Limb (tissue), 2 donors: ENCODE results near the gene GRAMD2B.
"Not testable (repeated sequence)": the region's sequence is repeated elsewhere in the genome, so short reads cannot be mapped to it uniquely, and the experiment has no call there.

Experiments used
- DNase-seq, 2 donors: peaks; one replicate each; pipeline ENCODE4 v3.0.0-alpha.2; 2016; ENCODE audit errors: extremely low spot score in 2 of 2

Gene GRAMD2B

DNA sequence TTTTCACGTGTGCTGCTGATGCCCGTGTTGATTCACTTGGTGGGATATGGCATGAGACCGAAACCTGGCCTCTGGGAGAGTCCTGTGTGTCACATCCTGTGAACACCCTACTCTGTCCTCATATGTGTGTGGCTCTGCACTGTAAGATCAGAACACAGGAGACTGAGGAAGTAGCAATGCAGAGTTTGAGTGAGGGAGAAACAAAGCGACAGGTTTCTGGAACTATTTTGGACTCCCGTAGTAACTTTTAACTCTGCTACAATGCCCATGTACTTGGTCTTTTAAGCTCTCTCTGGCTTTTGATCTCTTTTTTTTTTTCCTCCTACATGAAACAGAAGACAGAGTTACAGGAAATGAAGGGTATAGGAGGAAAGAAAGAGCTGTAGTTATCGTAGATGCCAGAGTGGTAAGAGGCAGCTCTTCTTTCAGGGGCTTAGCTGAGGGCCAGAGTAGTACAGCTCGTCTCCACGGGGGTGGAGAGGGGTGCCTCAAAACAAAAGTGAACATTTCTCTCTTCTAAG lies 26.6 kb downstream of the GRAMD2B start:
- no peak for DNase-seq

DNA sequence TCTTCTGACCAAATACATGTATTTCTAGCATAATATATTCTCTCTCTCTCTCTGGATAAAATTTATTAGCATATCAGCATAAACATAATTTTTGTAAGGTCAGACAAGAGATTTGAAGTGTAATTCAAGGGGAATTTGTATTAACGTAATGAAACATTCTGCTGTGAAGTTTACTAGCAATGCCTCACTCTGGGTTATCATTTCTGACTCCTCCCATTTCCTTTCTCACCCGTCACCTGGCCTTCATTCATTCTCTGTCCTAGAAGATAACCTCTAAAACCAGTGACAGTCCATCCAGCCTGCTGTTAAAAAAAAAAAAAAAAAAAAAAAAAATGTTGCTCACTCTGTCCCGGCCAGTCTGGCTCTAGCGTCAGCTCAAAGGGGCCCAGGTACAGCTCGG lies 27.1 kb downstream of the GRAMD2B start:
- DNase-seq, result no peak

DNA sequence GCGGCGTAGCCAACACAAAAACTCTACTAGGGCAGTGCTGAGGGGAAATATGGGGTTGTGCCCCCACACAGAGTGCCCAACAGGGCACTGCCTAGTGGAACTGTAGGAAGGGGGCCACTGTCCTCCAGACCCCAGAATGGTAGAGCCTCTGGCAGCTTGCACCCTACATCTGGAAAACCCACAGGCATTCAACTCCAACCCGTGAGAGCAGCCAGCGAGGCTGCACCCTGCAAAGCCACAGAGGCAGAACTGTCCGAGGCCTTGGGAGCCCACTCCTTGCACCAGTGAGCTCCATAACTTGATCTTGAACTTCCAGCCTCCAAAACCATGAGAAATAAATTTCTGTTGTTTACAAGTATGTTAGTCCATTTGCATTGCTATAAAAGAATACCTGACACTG lies 27.7 kb downstream of the GRAMD2B start:
- no peak for DNase-seq

DNA sequence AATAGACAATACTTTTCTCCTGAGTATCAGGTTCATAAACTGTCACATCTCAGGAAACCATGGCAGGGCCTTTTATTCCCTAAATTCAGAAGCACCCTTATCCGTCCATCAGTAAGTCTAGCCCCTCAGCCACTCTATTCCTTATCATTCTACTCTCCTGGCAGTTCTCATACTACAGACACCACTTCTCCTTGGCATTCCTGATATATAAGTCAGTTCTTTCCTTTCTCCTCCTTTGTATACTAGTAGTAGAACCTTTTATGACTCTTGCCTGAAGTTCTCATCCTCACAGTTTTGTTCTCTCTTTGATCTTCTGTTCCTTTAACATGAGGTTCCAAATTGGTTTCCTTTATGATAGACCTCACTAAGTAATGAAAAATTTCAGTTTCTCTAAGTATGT lies 29.3 kb downstream of the GRAMD2B start:
- DNase-seq, result no peak

DNA sequence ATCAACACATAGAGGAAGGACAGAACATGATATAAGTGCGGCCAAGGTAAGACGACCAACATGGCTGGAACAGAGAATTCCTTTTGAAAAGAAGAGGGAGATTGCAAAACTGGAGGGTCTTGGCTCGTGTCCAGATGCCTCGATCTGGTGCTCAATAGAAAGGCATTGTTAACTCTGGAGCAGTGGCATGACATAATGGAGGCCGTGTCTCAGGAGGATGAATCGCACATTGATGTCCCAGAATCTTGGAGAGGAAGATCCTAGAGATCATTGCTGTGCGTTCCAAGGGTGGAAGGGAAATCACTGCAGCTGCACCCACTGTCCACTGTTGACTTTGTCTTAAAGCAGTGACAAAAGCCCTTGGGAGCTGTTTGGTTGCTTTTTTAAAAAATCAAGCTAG lies 30.9 kb downstream of the GRAMD2B start:
- DNase-seq, result no peak

DNA sequence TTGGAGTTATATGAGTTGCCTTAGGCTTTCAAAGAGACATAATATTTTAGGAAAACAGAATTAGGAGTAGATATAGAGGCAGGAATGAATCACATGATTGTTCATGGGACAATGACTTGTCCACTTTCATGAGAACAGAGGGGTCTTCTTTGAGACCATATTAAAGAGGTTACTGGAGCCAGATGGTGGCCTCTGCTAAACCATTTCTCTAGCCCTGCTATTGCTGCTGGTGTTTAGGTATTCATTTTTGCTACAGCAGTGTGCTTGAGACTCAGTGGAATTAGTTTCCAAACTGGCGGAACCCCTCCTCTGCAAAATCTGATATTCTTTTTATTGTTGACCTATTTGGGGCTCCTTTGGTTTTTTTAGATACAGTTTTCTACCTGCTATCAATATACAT lies 31.3 kb downstream of the GRAMD2B start:
- no peak for DNase-seq

DNA sequence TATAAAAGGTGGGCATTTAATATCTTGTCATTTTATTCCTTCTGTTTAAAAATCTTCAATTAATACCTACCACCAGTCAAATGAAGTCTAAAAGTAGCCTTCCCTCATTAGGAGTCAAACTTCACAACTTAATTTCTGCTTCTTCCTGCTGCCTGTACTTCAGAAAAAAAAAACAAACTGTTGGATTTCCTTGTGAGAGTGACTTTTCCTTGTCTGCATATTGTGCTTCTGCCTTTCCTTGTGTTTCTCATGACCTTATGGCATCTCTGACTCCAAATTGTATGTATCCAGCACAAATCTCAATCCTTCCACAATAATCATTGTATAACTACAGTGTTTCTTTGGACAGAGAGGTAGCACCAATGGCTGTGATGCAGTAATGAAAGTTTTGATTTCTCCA lies 32.1 kb downstream of the GRAMD2B start:
- DNase-seq, result no peak

DNA sequence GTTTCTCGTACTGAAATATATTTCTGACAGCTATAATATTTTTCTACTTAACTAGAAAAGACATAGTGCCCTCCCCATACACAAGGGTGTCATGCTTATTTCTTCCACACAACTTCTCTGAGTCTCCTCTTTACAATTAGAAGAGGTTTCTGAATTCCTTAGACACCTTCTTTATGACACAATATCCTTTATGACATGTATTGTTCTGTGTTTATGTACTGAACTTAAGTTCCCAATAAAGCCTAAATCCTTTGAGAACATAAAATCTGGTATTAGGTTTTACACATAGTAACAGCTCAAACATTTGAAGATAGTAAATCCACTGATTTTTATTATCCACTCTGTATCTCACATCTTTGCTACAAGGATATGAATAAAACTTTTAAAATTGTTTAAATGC lies 32.5 kb downstream of the GRAMD2B start:
- no peak for DNase-seq

DNA sequence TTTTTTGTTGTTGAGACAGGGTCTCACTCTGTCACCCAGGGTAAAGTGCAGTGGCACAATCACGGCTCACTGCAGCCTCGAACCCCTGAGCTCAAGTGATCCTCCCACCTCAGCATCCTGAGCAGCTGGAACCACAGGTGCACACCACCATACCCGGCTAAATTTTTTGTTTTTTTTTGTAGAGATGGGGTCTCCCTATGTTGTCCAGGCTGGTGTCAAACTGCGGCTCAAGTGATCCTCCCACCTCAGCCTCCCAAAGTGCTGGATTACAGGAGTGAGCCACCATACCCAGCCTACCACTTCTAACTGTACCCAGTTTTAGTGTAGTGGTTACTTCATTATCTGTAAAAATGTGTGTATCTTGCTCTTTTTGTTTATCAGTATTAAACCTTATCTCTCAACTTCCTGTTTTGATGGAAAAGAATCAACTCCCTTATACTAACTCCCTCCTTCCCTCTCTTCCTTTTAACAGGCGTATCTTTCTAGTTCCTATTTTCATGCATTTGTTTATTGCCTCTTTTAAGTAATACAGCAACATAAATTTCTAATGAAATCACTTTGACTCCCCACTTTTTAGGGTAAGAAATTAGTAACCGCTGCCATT lies 33.1 kb downstream of the GRAMD2B start:
- no peak for DNase-seq

DNA sequence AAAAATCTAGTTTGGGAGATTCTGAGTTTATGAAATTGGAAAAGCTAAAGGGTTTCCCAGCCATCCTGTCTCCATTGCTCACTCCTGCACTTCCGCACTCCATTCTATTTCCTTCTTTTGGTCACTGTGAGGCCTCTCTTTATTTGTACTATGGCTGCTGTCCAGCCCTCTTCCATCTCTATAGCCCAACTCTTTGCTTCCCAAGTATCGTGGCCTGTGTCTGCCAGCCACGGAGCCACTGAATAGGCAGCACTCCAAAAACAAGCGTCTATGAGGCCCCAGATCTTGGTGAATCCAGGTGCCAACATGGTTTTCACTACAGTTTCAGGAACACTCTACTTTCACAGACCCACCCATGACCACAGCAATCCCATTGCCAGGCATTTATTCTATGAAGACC lies 37.2 kb downstream of the GRAMD2B start:
- no peak for DNase-seq

DNA sequence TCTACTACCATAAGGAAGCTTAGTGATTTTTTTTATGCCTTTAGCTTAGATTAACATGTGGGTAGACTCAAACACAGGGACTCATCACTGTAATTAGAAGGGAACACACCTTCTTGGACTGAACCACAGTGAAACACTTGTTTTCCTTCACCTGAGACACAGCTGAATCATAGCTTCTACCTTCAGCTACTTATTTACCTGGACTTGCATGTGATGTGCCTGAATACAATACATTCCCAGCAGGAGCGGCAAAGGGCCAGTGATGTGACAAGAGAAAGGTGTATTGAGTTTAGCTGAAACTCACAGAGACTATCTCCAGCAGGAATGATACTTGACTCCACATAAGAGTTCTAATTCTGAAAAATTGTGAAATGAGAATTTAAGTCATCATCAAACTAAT lies 37.8 kb downstream of the GRAMD2B start:
- no peak for DNase-seq

DNA sequence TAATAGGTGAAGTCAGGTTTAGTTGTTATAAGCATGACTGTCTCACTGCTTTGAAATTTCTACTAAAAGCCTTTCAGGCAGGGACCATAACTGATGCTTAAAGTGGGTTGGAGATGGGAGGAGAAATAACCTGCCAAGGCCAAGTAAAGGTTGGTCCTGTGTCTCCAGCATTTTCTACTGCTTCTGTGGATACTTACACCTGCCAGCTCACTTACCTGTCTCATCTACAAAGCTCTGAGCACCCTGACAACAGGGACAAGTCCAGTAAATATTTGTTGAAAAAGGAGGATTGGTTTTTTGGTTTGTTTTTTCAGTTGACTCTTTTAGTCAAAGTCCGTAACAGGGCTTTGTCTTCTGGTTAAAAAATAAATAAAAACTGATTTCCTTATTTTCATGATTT lies 38.6 kb downstream of the GRAMD2B start:
- DNase-seq, result no peak

DNA sequence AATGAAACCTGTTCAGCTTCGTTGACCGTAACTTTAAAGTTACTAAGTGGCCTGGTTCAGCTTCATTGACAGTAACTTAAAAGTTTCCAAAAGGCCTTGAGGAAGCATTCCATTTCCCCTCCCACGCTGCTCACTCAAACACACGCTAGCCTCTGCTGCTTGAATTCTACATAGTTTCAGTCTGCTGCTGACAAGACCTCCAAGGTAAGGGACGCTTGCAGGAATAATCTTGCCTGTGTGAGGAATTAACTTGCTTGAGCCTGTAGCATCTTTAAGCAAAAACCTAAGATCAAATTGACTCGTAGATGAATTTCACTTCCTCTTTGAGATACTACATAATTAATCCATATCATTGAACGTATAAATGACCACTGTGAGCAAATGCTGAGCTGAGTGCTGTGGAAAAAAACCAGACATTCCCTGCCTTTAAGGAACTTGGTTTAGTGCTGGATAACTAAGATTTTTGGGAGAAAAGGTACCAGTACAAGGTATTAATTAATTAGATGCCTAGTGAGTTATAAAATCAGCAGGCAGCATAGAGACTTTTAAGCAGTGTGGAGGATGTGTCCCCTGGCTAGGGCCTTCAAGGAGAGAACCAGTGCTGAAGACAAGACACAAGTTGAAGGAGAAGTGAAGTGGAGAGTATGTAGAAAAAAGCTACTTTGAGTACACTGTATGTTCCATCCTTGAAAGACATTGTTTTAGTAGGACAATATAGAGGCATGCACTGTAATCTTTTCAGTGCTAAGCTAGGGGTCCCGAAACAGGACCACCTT lies 39.2 kb downstream of the GRAMD2B start:
- DNase-seq, result no peak

DNA sequence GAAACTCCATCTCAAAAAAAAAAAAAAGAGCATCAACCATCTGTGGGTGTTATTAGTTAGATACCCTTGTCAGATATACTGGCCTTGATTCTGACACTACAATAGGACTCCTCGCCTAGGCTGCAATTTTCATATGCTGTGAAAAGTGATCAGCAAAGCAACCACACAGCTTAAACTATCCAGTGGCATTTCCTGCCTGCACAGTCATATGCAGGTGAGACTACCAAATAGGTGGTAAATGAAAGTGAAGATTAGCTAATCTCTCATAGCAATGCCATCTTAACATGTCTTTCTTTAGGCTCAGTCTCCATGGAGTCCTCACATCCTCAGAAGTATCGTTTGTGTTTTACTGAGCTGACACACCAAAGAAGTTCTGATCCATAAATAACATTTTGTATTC lies 40.8 kb downstream of the GRAMD2B start:
- DNase-seq, result no peak

DNA sequence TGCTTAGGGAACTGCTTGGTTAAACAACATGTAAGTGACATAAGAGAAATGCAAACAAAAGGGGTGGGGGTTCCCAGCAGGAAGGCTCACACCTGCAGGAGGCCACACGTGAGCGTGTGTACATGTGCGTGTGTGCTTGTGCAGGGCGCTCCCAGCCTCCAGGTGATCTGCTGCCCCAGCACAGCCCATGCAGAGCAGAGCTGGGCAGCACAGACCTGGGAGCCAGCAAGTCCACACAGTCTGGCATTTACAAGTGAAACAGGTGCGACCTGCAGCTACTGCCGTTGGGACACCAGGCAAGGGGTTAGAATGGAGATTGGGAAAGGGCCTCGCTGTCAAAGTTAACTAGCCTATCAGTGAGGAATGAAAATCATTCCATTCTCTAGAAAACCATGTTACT lies 41.8 kb downstream of the GRAMD2B start:
- DNase-seq, result no peak

DNA sequence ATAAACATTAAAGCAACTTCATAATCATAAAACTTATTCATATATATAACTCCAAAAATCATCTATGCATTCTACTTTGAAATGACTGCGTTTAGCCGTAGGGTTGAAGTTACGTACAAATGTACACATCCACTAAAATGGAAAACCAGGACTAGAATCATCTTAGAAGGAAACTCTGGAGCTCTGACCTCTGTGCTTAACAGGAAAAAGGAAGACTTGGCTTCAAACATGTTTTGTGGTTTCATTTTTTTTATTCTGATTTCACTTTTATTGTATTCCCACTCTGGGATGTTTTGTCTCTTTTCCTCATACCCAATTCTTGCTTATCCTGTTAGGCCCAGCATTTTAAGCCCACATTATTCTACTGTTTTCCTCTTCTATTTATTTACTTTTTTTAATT lies 44.9 kb downstream of the GRAMD2B start:
- DNase-seq, result no peak

DNA sequence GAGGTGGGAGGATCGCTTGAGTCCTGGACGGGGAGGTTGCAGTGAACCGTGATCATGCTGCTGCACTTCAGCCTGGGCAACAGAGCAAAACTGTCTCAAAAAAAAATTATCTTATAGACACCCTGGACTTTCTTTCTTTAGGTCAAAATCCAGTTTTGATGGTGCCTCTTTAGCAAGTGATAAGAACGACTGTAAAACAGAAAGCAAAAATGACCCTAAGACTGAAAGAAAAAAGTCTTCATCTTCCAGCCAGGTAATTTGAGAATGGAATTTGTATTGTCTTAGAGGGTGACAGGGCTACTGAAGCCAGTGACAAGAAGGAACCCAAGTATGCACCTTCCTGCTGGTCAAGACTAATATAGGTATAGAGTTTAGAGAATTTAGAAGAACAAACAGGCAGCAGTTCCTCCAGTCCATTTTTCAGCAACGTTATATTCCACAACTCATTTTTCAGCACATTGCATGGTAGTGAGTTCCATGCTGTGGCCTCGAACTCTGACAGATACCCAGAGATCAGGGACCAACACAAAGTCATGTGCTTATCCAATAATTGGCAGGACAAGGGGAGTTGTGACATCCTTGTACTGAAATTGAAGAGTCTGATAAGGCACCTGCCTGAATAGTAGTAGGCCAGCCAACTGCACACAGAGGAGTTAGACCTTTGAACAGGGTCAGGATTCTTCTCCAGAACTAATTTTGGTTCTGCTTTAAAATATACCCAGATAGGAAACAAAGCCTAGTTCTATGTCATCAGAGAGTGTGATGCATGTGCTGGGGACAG lies 46.5 kb downstream of the GRAMD2B start:
- no peak for DNase-seq

DNA sequence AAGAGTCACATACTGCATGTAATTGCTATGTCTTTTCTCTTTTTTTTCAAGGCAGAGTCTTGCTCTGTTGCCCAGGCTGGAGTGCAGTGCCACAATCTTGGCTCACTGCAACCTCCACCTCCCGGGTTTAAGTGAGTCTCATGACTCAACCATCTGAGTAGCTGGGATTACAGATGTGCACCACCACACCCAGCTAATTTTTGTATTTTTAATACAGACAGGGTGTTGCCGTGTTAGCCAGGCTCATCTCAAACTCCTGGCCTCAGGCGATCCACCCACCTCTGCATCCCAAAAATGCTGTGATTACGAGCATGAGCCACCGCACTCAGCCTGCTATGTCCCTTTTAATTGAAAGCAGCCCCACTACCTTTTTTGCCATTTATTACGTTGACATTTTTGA lies 47.3 kb downstream of the GRAMD2B start:
- not testable (repeated sequence) for DNase-seq

DNA sequence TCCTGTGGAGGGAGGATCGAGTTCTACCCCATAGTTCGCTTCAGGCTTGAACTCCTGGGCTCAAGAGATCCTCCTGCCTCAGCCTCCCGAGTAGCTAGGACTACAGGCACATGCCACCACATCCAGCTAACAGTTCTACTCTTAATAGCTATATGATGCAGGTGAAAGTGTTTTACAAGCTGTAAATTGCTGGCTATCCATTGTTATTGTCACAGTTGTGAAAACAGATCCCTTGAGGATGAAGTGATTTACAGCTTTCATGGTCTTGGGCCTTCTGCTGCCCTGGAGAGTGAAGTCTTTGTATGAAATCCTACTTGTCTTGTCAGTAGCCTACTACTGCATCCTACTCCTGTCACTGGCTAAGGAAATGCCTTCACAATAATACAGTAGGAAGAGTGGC lies 48.0 kb downstream of the GRAMD2B start:
- DNase-seq, result no peak

DNA sequence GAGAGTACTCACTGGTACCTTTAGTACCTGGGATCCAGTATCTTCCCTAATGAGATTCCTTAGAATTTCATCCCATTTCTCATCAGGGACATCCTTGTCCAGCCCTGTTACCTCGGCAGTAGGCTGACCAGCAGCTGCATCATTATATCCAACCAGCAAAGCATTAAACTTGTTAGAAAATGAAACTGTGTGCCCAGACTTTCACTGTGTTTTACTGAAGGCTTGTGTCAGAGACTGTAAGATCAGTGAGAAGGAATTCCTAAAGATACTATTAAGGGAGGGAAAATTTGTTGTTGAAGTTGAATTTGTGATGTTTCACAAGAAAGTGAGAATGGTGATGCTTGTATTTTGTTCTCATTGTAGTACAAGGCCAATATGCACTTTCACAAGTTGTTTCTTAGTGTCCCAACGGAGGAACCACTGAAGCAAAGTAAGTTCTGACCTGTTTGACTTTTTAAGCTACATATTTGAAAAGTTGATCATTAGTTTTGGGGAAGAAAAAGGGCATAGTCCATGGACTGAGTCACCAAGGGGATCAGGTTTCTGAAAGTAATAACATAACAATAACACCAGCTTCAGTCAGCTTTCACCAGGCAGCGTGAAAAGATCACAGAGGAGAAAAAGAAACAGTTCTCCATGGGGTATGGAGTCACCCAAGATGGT lies 48.8 kb downstream of the GRAMD2B start:
- DNase-seq, result no peak

DNA sequence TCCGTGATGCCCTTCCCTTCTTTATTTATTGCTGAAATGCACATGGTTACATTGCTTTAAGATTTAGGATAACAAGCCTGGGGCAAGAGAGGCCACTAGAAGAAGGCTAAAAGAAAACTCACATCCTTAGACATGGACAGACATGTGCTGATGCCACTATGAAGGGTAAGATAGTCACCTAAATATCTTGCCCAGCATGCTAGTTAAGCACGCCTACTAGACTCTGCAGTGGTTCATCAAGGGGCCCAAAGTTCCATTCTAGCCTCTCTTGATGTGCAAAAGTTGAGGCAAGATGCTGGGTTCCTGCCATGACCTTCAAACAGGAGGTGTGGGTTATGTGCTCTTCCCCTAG lies 49.3 kb downstream of the GRAMD2B start:
- no peak for DNase-seq
